ENCODE measurements around the gene B3GNT3.

DNA sequence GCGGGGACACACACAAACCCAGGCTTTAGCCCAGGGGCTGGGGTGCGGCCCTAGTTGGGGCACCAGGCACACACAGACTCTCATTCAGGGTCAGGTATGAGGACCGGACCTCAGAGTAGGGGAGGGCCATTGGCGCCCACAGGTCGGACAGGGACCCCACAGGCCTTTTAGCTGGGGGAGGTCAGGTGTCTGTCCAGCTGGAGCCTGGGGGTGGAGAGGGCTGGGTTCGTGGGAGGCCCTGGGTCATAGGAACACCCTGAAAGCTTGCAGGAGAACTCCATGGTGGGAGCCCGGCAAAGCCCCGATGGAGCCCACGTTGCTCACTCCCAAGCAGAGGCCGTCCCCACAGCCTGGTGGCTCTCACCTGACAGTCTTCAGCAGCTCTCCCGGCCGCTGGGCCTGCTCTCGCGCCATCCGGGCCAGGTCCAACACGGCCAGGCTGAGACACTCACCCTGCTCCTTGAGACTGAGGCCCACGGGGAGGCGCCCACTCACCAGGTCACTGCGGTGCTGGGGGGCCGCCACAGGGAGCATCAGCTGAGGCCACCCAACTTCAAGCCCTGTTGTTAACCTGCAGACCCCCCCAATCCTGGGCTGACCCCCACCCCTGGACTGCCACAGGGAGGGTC lies 47.8 kb downstream of the B3GNT3 start:
- no peak for TF ChIP-seq CTCF (IDR thresholded peaks at IDR 0.05)
- no peak for TF ChIP-seq EZH2 (IDR thresholded peaks at IDR 0.05)
- TF ChIP-seq EZH2phosphoT487 (IDR thresholded peaks at IDR 0.05), result no peak

All from neural progenitor cell (in vitro differentiated cells).